Testis (tissue), 3 donors: ENCODE data around the gene GPR62. TPM values are rescaled to one million over a fixed set of nuclear protein-coding genes. Genes with fewer than 3 reads are reported as not detected.

ENCODE experiments used
- DNase-seq: peaks from one replicate; pipeline ENCODE4 v3.0.0-alpha.2; 2019
- H3K27ac ChIP-seq, 2 donors: fragments of 200-600 bp; sonication (generic); one replicate each; pipeline ENCODE4 v1.5.1; 2019
- H3K27me3 ChIP-seq: fragments of 200-600 bp; sonication (generic); one replicate; pipeline ENCODE4 v1.5.1; 2019
- H3K36me3 ChIP-seq: fragments of 200-600 bp; sonication (generic); one replicate; pipeline ENCODE4 v1.5.1; 2017; ENCODE audit warnings: low read depth; ENCODE audit errors: missing control alignments
- H3K4me1 ChIP-seq: fragments of 200-600 bp; sonication (generic); one replicate; pipeline ENCODE4 v1.5.1; 2019
- H3K4me3 ChIP-seq, 2 donors: fragments of 200-600 bp; sonication (generic); one replicate each; pipeline ENCODE4 v1.5.1; 2017 to 2019
- H3K9me3 ChIP-seq: fragments of 200-600 bp; sonication (generic); one replicate; pipeline ENCODE4 v1.5.1; 2017
- POLR2A ChIP-seq: fragments of 450-650 bp; IDR thresholded peaks from one replicate; pipeline ENCODE4 v1.6.1; 2017; ENCODE audit warnings: antibody characterized with exemption, mild to moderate bottlenecking, moderate library complexity
- WGBS, 2 donors: methylation state at CpG; one replicate each; pipeline ENCODE4 v1.1.5; 2018; 5-methylcytosine and 5-hydroxymethylcytosine counted together
- intact Hi-C: fragments of 100-400 bp; cut with DNase I; formaldehyde crosslinking; loops from one replicate; pipeline ENCODE4 v1.15.1; 2023; ENCODE audit warnings: low total_unique reads
- polyA plus RNA-seq: library from polyadenylated mRNA; stranded (reverse); fragments of 350-450 nt; fragmentation: Illumina TruSeq; extraction: RNeasy Lipid Tissue Mini Kit (QIAGEN cat#74804); gene quantifications from one replicate; pipeline ENCODE4 v1.2.3, GENCODE V29; 2014; ENCODE audit warnings: low read depth, low replicate concordance; ENCODE audit not compliant: insufficient read depth
- total RNA-seq, 2 donors: library from RNA; depleted of rRNA; stranded (reverse); fragments of >200 nt; gene quantifications; one replicate each; pipeline ENCODE4 v1.2.3, GENCODE V29; 2016
- TF ChIP-seq, protein P1 (sequence below), 3 experiments: fragments of 450-650 bp in 2 of 3; fragments of 200-600 bp in 1 of 3; sonication (generic) in 1 of 3; IDR thresholded peaks; one replicate each; pipeline ENCODE4 v1.5.1; 2016 to 2019; ENCODE audit warnings: antibody characterized with exemption in 3 of 3, mild to moderate bottlenecking in 2 of 3, moderate library complexity in 1 of 3

The GPR62 gene
- total and polyA plus RNA-seq, 3 donors from 2014 or later = 0.18 to 0.50 (median 0.39) TPM

DNA sequence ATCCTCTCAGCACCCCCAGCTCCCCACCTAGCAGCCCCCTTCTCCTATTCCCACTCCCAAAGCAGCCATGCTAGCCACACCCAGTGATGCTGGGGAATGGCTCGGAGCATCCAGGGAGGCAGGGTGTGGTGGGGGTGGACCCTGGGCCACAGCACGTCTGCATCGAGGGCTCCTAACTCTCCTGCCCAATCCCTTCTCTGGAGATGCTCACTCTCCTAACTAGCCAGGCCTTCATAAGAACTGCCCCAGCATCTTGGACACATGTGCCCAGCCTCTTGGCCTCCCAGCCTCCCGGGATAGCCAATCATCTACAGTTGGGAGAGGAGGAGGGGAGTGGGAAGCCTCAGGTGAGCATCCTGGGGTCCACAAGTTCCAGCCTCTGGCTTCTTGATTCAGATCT is 9.3 kb downstream of the GPR62 start:
- no peak for DNase-seq
- no peaks in the 10 kb centered on the region for H3K27me3 ChIP-seq
- H3K36me3 ChIP-seq = no peaks in the 10 kb centered on the region
- intact Hi-C loops = no loop called here
- TF ChIP-seq, protein P1, sequence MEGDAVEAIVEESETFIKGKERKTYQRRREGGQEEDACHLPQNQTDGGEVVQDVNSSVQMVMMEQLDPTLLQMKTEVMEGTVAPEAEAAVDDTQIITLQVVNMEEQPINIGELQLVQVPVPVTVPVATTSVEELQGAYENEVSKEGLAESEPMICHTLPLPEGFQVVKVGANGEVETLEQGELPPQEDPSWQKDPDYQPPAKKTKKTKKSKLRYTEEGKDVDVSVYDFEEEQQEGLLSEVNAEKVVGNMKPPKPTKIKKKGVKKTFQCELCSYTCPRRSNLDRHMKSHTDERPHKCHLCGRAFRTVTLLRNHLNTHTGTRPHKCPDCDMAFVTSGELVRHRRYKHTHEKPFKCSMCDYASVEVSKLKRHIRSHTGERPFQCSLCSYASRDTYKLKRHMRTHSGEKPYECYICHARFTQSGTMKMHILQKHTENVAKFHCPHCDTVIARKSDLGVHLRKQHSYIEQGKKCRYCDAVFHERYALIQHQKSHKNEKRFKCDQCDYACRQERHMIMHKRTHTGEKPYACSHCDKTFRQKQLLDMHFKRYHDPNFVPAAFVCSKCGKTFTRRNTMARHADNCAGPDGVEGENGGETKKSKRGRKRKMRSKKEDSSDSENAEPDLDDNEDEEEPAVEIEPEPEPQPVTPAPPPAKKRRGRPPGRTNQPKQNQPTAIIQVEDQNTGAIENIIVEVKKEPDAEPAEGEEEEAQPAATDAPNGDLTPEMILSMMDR (IDR thresholded peaks at IDR 0.05) = no peak
- TF ChIP-seq POLR2A = no peak
- no peak overlapping the region for H3K4me3 ChIP-seq
- WGBS, 2 donors = 85 to 100% methylated on average over 2 to 4 of the region's 4 CpGs
- H3K27ac ChIP-seq = no peak overlapping the region
- no peaks in the 10 kb centered on the region for H3K9me3 ChIP-seq
- peaks cover 45% of the 10 kb centered on the region for H3K4me1 ChIP-seq

DNA sequence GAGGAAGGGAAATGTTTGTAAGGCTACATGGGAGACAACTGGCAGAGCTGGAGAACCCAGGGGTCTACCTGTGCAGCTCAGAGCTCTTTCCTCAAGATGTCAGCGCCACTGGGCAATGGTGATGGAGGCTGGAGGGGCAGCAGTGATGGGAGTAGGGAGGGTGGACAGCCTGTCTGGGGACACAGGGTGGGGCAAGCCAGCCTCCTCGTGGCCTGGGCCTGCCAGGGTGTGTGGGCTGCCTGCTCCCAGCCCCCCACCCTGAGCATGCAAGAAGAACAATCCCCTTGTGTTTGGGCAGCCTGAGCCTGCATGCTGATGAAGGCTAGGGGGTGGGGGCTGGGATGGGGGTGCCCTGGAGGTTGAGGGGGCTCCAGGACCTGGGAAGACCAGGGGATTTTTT is 10.8 kb downstream of the GPR62 start:
- TF ChIP-seq, protein P1 (IDR thresholded peaks at IDR 0.05) = no peak
- TF ChIP-seq POLR2A = no peak
- Histone ChIP-seq H3K4me1 (peaks cover 45% of the 10 kb centered on the region), H3K36me3 (no peaks in the 10 kb centered on the region), H3K27ac (no peak overlapping the region), H3K27me3 (no peaks in the 10 kb centered on the region), H3K9me3 (no peaks in the 10 kb centered on the region), H3K4me3 (no peak overlapping the region)
- intact Hi-C loops = no loop called here
- WGBS, 2 donors = 75 to 80% methylated on average over 2 of the region's 2 CpGs
- no peak for DNase-seq

DNA sequence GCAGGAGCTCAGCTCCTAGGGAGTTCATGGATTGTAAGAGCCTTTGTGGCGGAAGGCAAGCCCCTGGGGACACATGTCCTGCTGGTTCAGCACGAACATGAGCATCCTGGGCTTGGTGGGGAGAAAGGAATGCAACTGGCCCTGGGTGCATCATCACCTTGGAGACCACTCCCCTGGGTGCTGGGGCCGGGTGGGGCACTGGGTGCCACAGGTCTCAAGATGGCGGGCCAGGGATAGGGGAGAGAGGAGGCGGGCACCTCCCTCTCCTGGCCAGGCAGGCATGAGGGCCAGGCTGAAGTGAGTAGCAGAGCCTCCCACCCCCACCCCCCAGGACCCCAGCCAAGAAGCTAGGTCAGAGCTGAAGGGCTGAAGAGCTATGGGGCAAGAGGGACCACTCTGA is 11.3 kb downstream of the GPR62 start:
- TF ChIP-seq, protein P1 (IDR thresholded peaks at IDR 0.05) = no peak
- no peak for TF ChIP-seq POLR2A
- Histone ChIP-seq H3K27me3 (no peaks in the 10 kb centered on the region), H3K27ac (peak overlapping the region in 1 of 2 donors; percentile 76), H3K4me1 (peaks cover 44% of the 10 kb centered on the region), H3K36me3 (no peaks in the 10 kb centered on the region), H3K4me3 (peak overlapping the region; percentile 60 to 72), H3K9me3 (no peaks in the 10 kb centered on the region)
- WGBS, 2 donors = 64 to 77% methylated on average over 3 to 5 of the region's 5 CpGs
- DNase-seq = no peak
- intact Hi-C loops = no loop called here

DNA sequence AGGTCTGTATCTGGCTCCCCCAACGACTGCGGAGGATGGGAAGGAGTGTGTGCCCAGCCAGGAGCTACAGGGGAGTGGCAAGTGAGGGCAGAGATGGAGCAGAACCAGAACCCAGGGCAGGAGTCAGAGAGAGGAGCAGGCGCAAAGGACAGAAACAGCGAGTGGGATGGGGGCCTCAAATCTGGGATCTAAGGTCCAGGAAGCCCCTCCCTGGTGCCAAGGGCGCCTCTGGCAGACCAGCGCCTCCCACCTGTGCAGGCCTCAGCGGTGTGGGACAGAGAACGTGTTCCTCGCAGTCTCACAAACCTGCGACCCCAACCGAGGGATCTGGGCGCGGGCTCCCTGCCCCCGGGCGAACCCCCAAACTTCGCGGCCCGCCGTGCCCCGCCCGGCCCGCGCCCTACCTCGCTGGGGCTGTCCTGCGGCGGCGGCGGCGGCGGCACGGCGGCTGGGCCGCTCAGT is 11.8 kb downstream of the GPR62 start:
- Histone ChIP-seq H3K9me3 (no peaks in the 10 kb centered on the region), H3K4me1 (peaks cover 39% of the 10 kb centered on the region), H3K36me3 (no peaks in the 10 kb centered on the region), H3K27ac (peak overlapping the region in 1 of 2 donors; percentile 76), H3K27me3 (no peaks in the 10 kb centered on the region), H3K4me3 (peak overlapping the region; percentile 60 to 72)
- TF ChIP-seq, protein P1 (IDR thresholded peaks at IDR 0.05) = no peak
- TF ChIP-seq POLR2A = no peak
- WGBS, 2 donors = 7 to 15% methylated on average over 4 to 11 of the region's 33 CpGs
- no peak for DNase-seq
- intact Hi-C loops = no loop called here
